OCI-LY1 (cell line): Measurements from ENCODE around the gene ANLN.

Experiments
- H2AFZ ChIP-seq: fragments of 200-600 bp; sonication (generic), shearing (Covaris generic); 2 replicates; pipeline ENCODE4 v1.6.0; 2014; ENCODE audit warnings: antibody characterized with exemption, mild to moderate bottlenecking, low read length
- H3F3A ChIP-seq: fragments of 200-600 bp; sonication (generic), shearing (Covaris generic); 2 replicates; pipeline ENCODE4 v1.6.0; 2014; ENCODE audit warnings: mild to moderate bottlenecking, antibody characterized with exemption, low read length, moderate library complexity; ENCODE audit not compliant: insufficient read depth
- H3K27ac ChIP-seq: fragments of 200-600 bp; sonication (generic); 2 replicates; pipeline ENCODE4 v1.5.1; 2014; ENCODE audit warnings: low read length, mixed run types, mild to moderate bottlenecking, low read depth; ENCODE audit not compliant: poor library complexity, severe bottlenecking
- H3K27me3 ChIP-seq: fragments of 200-600 bp; sonication (generic); 2 replicates; pipeline ENCODE4 v1.6.0; 2014; ENCODE audit warnings: antibody characterized with exemption, mild to moderate bottlenecking, low read length, moderate library complexity; ENCODE audit not compliant: insufficient read depth
- H3K36me3 ChIP-seq: fragments of 200-600 bp; sonication (generic); 2 replicates; pipeline ENCODE4 v1.6.1; 2014; ENCODE audit warnings: mild to moderate bottlenecking, antibody characterized with exemption, low read length, moderate library complexity, mixed read lengths; ENCODE audit not compliant: insufficient read depth
- H3K4me1 ChIP-seq: fragments of 200-600 bp; sonication (generic); 2 replicates; pipeline ENCODE4 v1.5.1; 2014; ENCODE audit warnings: mild to moderate bottlenecking, low read length, moderate library complexity; ENCODE audit not compliant: insufficient read depth, severe bottlenecking
- H3K4me2 ChIP-seq: fragments of 200-600 bp; sonication (generic), shearing (Covaris generic); 2 replicates; pipeline ENCODE4 v1.6.1; 2014; ENCODE audit warnings: low read length
- H3K4me3 ChIP-seq: fragments of 200-600 bp; sonication (generic); 2 replicates; pipeline ENCODE4 v1.5.1; 2014; ENCODE audit warnings: low read length, low read depth, mild to moderate bottlenecking, mixed read lengths; ENCODE audit not compliant: poor library complexity, severe bottlenecking
- H3K79me2 ChIP-seq: fragments of 200-600 bp; shearing (Covaris generic); 2 replicates; pipeline ENCODE4 v1.6.1; 2016; ENCODE audit warnings: mixed run types, low read length, mixed read lengths; ENCODE audit not compliant: insufficient read depth
- H3K9ac ChIP-seq: fragments of 200-600 bp; sonication (generic), shearing (Covaris generic); 2 replicates; pipeline ENCODE4 v1.6.1; 2014; ENCODE audit warnings: mild to moderate bottlenecking, low read length, mixed read lengths
- H3K9me2 ChIP-seq: fragments of 200-600 bp; sonication (generic), shearing (Covaris generic); 2 replicates; pipeline ENCODE4 v1.6.1; 2014; ENCODE audit warnings: low read depth, mild to moderate bottlenecking, low read length, mixed read lengths
- H3K9me3 ChIP-seq: fragments of 200-600 bp; shearing (Covaris generic); 2 replicates; pipeline ENCODE4 v1.6.1; 2014; ENCODE audit warnings: low read length, mixed read lengths
- H4K20me1 ChIP-seq: fragments of 200-600 bp; sonication (generic), shearing (Covaris generic); 2 replicates; pipeline ENCODE4 v1.6.0; 2016; ENCODE audit warnings: mild to moderate bottlenecking, low read length; ENCODE audit not compliant: insufficient read depth
- EZH2 ChIP-seq: fragments of 200-600 bp; sonication (generic), shearing (Covaris generic); IDR thresholded peaks from 2 replicates; pipeline ENCODE4 v1.8.0; 2017; ENCODE audit warnings: borderline replicate concordance, mixed run types, mild to moderate bottlenecking, antibody characterized with exemption, low read length, moderate library complexity, mixed read lengths
- TF ChIP-seq, protein P1 (sequence below): fragments of 200-600 bp; sonication (generic), shearing (Covaris generic); IDR thresholded peaks from 2 replicates; pipeline ENCODE4 v1.5.1; 2017; ENCODE audit warnings: mild to moderate bottlenecking, antibody characterized with exemption, low read length, moderate library complexity, mixed read lengths

ANLN gene

DNA sequence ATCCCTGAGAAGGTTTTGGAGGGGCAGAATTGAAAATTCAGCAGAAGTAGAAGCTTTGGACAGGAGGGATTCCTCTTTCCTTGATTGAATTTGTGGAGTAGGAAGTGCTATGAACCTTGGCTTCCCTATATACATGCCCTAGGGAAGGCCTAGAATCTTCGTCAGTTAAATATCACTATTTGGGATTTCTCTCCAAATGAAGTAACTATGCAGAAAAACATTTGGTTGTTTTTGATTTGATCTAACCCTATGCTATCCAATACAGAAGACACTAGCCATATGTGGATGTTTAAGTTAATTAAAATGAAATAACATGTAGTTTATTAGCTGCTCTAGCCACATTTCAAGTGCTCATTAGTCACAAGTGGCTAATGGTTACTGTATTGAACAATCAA, 15.7 kb downstream of the ANLN start:
- TF ChIP-seq, protein P1, sequence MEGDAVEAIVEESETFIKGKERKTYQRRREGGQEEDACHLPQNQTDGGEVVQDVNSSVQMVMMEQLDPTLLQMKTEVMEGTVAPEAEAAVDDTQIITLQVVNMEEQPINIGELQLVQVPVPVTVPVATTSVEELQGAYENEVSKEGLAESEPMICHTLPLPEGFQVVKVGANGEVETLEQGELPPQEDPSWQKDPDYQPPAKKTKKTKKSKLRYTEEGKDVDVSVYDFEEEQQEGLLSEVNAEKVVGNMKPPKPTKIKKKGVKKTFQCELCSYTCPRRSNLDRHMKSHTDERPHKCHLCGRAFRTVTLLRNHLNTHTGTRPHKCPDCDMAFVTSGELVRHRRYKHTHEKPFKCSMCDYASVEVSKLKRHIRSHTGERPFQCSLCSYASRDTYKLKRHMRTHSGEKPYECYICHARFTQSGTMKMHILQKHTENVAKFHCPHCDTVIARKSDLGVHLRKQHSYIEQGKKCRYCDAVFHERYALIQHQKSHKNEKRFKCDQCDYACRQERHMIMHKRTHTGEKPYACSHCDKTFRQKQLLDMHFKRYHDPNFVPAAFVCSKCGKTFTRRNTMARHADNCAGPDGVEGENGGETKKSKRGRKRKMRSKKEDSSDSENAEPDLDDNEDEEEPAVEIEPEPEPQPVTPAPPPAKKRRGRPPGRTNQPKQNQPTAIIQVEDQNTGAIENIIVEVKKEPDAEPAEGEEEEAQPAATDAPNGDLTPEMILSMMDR: no peak
- no peak for TF ChIP-seq EZH2
- Histone ChIP-seq H3K4me2 (no peak overlapping the region), H3K36me3 (peaks cover 95% of the 10 kb centered on the region), H3K27ac (no peak overlapping the region), H3K4me1 (no peaks in the 10 kb centered on the region), H4K20me1 (no peaks in the 10 kb centered on the region), H3K4me3 (no peak overlapping the region), H3K9ac (no peak overlapping the region), H3F3A (no peaks in the 10 kb centered on the region), H3K27me3 (no peaks in the 10 kb centered on the region), H3K9me2 (no peaks in the 10 kb centered on the region), H3K79me2 (no peaks in the 10 kb centered on the region), H2AFZ (no peak overlapping the region), H3K9me3 (no peaks in the 10 kb centered on the region)

DNA sequence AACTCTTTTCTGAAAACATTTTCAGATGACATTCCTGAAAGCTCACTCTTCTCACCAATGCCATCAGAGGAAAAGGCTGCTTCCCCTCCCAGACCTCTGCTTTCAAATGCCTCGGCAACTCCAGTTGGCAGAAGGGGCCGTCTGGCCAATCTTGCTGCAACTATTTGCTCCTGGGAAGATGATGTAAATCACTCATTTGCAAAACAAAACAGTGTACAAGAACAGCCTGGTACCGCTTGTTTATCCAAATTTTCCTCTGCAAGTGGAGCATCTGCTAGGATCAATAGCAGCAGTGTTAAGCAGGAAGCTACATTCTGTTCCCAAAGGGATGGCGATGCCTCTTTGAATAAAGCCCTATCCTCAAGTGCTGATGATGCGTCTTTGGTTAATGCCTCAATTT, 16.5 kb downstream of the ANLN start:
- peaks cover 97% of the 10 kb centered on the region for H3K36me3 ChIP-seq
- no peaks in the 10 kb centered on the region for H4K20me1 ChIP-seq
- no peak overlapping the region for H3K4me3 ChIP-seq
- no peak overlapping the region for H2AFZ ChIP-seq
- H3K79me2 ChIP-seq: no peaks in the 10 kb centered on the region
- H3K9me2 ChIP-seq: no peaks in the 10 kb centered on the region
- H3K27ac ChIP-seq: no peak overlapping the region
- no peaks in the 10 kb centered on the region for H3K9me3 ChIP-seq
- no peaks in the 10 kb centered on the region for H3F3A ChIP-seq
- TF ChIP-seq EZH2: no peak
- TF ChIP-seq, protein P1: no peak
- H3K9ac ChIP-seq: no peak overlapping the region
- H3K4me1 ChIP-seq: no peaks in the 10 kb centered on the region
- no peaks in the 10 kb centered on the region for H3K27me3 ChIP-seq
- H3K4me2 ChIP-seq: no peak overlapping the region

DNA sequence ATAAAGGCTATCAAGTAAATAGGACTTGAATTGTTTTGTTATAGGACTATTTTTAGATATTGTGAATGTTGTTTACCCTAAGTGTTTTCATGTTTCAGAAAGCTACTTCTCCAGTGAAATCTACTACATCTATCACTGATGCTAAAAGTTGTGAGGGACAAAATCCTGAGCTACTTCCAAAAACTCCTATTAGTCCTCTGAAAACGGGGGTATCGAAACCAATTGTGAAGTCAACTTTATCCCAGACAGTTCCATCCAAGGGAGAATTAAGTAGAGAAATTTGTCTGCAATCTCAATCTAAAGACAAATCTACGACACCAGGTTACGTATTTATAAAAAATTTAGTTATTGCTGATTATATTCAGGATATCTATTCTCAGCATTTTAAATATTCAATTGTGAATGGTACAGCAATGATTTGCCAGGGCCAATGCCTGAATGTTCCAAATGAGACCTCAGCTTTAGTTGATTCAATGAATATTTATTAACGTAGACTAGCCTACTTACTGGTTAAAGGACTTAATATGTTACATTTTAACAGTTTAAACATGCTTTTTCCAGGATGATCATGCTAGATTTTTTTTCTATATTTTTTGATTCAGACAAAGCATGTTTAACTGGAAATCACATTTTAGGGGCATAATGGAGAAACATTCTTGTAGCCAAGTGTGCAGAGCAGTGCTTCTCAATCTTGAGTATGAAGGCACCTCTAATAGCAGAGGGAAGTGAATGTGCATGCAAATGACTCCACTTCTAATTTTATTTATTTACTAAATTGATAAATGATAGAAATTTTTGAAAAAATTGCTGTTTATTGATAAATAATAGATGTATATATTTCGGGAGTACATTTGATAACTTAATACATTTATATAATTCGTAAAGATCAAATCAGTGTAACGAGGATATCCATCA, 18.2 kb downstream of the ANLN start:
- Histone ChIP-seq H2AFZ (no peak overlapping the region), H3F3A (no peaks in the 10 kb centered on the region), H3K36me3 (peaks cover 96% of the 10 kb centered on the region)

More for the DNA sequence above, 18.2 kb downstream of the ANLN start:
- no peak overlapping the region for H3K4me2 ChIP-seq
- no peaks in the 10 kb centered on the region for H3K9me2 ChIP-seq
- no peak overlapping the region for H3K9ac ChIP-seq
- no peak overlapping the region for H3K4me3 ChIP-seq
- TF ChIP-seq, protein P1: no peak
- no peak for TF ChIP-seq EZH2
- H3K27me3 ChIP-seq: no peaks in the 10 kb centered on the region
- H4K20me1 ChIP-seq: no peaks in the 10 kb centered on the region
- no peak overlapping the region for H3K27ac ChIP-seq
- no peaks in the 10 kb centered on the region for H3K4me1 ChIP-seq
- H3K9me3 ChIP-seq: no peaks in the 10 kb centered on the region
- no peaks in the 10 kb centered on the region for H3K79me2 ChIP-seq
